Inflammatory macrophage (primary cell): ENCODE measurements around the gene PHYKPL.
A peak's percentile ranks its signal among the peaks of the same experiment; 100 is the strongest.

Experiments used
- DNase-seq, 2 donors: peaks; one replicate each; pipeline ENCODE4 v3.0.0-alpha.2; 2020 to 2022

The PHYKPL gene

DNA sequence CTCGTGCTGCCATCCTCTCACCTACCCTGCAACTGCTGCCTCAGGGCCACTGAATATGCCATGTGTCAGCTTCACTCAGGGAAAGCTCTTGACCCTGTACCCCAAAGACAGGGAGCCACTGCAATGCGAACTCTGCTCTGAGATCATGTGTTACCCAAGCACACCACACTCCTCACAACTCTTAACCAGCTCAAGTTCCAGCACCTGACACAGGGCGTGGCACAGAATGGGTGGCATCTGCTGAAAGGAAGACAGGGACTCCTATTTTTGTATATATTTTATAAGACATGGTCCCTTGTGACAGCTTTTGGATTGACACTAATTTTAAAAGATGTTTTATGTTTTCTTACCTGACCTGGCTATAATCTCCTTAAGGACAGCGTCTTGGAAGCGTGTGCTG is 10.7 kb downstream of the PHYKPL start:
- no peak for DNase-seq

DNA sequence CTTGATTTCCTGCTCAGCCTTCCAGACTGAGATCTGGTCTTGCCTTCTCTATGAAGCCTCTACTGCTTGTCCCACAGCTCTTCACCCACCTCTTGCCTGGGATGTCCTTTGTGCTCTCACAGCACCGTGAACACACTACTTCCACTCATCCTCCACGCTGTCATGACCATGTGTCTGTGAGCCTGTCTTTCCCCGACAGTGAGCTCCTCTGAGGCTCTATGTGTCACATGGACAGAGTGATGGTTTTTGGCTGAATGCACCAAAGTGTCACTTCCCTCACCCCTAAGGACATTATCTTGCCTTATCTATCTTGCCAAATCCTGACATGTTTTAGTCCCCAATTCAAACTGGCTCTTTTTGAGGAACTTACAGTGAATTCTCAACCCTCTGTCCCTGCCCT is 11.3 kb downstream of the PHYKPL start:
- peak; percentile 70 to 78 for DNase-seq

- no peak for DNase-seq
Observed at GRCh38 chr5:178218827-178219226, 13.8 kb downstream of the PHYKPL start.

DNA sequence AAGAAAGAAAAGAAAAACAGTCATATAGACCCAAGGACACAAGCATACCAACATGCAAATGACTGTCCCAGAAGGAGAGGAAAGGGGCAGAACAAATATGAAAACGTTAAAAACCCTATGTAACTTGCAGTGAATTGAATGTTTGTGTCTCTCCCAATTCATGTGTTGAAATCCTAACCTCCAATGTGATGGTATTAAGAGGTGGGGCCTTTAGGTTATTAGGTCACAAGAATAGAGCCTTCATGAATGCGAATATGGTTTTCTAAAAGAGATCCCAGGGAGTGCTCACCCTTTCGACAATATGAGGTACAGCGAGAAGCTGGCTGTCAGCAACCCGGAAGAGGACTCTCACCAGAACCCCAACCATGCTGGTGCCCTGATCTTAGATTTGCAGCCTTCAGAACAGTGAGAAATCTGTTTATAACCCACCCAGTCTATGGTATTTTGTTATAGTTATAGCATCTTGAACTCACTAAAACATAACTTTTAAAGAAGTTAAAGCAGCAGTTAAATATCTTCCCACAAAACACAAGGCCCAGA is 14.3 kb downstream of the PHYKPL start:
- DNase-seq = no peak

DNA sequence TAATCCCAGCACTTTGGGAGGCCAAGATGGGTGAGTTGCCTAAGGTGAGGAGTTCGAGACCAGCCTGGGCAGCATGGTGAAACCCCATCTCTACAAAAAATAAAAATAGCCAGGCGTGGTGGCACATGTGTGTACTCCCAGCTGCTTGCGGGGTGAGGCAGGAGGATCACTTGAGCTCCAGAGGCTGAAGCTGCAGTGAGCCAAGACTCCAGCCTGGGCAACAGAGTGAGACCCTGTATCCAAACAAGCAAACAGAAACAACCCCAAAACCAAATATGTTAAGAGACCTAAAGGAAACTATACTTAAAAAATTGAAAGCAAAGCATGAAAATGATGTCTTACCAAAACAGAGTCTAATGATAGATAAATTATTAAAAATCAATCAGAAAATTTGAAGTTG is 15.8 kb downstream of the PHYKPL start:
- DNase-seq = no peak

DNA sequence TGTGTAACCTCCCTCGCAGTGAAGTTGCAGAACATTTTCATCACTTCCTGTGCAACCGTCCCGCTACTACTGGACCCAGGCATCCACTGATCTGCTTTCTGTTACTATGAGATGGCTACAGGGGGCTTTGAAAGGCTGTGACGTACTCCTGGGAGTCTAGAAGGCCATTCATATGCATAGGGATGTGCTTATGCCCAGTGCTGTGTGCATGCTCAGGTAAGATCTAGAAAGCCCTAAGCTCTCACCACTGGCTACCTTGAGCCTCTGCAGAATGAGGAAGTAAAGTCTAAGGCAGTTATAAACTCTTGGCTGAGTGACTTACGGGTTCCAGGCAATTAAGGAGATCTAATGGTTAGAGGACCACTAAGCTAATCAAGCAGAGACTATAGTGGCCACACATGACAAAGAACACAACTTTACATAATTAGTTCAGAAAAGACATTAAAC is 16.5 kb downstream of the PHYKPL start:
- DNase-seq = peak in 1 of 2 donors; percentile 28

DNA sequence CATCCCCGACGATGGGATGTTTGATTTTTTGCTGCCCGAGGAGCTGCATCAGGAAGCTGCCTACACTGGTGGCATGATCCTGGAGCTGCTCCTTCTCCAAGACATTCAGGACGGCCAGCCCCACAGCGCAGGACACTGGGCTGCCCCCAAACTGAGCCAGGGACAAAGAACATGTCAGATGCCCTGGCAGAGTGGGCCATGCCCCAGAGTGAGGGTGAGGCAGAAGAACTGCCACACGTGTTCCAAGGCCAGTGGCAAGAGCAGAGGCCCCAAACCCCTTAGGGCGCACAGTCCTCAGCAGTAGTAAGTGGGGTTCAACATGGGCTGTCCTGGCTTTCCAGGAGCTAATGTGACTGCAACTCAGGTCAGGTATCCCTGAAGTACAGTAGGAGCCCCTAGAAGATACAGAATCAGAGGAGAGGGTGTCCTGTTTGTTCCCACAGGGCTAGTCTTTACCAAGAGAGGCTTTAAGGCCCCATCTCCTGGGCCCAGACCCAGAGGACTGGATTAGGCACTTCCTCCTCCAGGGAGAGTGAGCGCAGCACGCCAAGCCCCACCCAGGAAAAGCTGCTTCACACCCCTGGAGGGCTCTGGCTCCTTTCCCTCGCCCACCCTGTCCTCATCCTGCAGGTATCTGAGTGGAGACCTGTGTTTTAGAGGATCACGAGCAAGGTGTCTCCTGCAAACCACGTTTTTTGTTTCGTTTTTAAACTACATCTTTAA is 17.2 kb downstream of the PHYKPL start:
- DNase-seq = no peak

DNA sequence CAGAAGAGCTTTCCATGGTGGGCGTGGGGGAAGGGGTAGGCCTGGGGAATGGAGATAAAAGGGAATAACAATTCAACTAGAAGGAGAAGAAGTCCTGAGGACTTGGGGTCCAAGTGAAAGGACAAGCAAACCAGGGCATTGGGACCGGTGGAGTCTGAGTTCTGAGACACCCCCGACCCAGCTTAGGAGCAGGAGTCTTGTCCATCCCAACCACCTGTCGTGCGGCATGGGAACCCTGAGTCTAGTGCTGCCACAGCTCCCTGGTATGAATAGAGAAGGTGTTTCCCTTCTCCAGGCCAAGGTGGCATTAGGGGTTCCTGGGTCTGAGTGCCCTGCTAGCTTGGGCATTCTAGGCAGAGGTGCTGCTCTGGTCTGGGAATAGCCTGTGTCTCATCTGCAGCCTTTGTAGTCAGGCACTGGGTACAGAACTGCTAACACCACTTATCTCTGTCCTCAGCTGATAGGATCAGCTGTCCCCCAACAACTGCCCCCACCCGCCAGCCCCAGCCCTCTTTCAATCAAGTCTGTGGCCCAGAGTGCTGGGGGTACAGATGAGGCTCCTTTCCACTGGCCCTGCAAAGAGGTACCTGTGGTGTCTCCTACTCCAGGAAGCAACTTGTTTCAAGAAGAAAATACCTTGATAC is 18.3 kb downstream of the PHYKPL start:
- no peak for DNase-seq

- no peak for DNase-seq
Observed at GRCh38 chr5:178213748-178214151, 18.9 kb downstream of the PHYKPL start.

GRCh38 chr5:178213003-178213461 is 19.6 kb downstream of the PHYKPL start:
- no peak for DNase-seq

DNA sequence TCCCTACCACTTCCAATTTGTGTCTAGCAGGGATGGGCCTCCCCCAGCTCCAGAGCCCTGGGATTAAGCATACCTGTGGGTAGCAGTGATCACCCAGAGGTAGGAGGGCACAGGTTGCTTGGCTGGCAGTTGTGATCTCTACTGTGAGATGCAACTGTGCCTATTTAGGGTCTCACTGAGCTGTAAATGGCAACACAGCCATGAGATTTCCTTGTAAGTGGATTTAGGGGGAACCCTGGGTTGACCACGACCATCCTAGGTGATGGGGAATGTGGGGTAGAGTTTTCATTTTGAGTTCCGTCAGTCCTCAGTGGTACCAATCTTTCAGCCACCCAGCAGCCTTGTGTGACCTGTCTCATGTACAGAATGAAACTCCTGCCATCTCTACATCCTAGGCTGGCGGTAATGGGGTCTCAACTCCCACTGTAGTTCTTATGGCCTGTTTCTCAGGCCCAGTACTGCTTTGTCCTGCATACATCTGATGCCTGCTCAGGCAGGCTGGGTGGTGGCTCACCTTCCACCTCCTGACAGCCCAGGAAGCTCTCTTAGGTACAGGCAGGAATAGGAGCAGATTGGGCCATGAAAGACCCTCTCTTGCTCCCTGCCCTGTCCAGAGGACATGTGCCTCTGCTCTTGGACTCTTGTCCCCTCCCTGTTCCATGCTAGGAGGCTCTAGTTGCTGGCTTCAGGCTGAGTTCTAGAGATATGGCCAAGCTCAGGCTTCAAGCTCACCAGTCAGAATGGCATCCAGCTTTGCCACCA is 20.2 kb downstream of the PHYKPL start:
- no peak for DNase-seq

DNA sequence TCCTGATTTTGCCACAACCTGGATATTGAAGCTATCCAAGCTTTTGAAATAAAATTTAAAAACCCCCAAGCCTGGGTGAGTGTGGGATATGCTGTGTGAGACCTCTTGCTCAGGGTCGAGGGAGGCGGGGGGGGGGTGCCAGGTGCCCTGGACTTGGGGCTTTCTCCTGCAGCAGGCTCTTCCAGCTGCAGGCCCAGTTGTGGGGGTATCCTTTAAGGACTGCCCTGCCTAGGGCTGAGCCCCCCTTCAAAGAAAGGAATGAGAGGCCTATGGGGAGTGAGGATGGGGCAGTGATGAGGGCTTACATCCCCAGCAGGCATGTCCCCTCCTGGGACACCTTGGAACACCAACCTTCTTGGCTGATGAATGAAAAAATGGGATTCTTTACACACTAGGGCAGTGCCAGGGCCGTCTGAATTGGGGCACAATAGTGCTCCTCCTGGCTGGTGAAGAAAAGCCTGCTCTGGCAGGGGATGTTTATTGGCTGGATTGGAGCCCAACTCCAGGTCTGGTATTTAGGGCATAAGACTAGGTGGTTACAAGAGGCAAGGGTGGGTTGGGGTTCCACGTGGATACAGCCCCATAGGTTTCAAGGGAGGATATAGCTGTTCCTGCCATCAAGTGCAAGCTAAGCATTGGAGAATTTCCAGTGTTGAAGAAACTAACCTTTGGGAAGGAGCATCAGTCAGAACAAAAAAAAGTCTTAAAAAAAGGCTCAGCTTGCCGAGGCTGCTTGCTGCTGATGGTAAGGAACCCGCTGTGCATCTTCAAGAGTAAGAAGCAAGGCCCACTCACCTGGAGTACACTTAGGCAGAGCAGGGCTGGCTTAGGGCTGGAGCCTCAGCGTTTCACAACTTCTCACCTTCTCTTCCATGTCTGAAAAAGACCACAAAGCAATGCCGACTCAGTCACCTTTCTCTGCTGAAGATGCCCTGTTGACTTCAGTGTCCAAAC is 21.2 kb downstream of the PHYKPL start:
- DNase-seq = no peak

DNA sequence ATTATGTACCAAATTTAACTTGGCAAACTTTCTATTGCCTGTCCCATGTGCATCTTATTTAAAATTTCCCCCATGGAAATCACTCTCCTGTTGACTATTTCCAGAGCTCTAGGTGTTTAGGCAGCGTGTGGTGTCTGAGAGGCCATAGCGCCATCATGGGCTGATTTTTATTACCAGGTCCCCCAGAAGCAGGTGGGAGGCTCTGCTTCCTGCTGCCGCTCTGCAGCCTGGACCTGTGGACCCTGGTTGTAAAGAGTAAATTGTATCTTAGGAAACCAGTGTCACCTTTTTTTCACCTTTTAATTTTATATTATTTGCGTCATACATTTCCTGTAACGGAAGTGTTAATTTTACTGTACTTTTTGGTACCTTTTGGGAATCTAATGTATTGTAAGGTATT is 21.9 kb downstream of the PHYKPL start:
- DNase-seq = no peak

- DNase-seq = no peak
Observed at GRCh38 chr5:178210073-178210535, 22.5 kb downstream of the PHYKPL start.

- DNase-seq = no peak
Observed at GRCh38 chr5:178209334-178210072, 23.1 kb downstream of the PHYKPL start.

- no peak for DNase-seq
Observed at GRCh38 chr5:178208540-178209227, 23.9 kb downstream of the PHYKPL start.

GRCh38 chr5:178207917-178208280 is 24.7 kb downstream of the PHYKPL start:
- no peak for DNase-seq

DNA sequence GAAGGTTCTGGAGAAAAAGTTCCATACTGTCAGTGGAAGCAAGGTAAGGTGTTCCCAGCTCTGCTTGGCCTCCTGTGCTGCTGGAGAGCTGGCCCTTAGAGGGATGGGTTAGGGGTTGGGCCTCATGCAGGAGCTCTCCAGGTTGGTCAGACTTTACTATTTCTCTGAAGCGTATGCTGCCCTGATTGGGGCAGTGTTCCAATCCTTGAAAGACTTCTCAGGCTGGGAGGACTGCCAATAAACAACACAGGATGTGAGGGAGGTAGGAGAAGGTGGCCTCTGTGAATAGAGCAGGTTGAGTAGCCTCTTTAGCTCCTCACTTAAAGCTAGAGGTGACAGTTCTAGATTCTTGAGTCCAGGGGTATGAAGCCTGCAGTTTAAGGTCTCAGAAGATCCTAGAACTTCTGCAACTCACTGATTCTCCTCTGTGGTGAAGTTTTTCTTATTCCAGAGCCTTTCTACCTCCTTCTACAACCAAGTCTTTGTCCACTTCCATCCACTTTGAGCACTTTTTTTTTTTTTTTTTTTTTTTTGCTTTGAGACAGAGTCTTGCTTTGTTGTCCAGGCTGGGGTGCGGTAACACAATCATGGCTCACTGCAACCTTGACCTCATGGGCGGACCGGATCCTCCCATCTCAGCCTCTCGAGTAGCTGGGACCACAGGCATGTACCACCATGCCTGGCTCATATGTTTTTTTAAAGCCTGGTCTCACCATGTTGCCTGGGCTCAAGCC is 25.3 kb downstream of the PHYKPL start:
- no peak for DNase-seq

- DNase-seq = no peak
Observed at GRCh38 chr5:178206166-178207101, 26.2 kb downstream of the PHYKPL start.
